Measurements from ENCODE around the gene GBP2.
"Not testable (repeated sequence)": the region's sequence is repeated elsewhere in the genome, so short reads cannot be mapped to it uniquely, and the experiment has no call there.

- not testable (repeated sequence) for TF ChIP-seq TAF1 (IDR thresholded peaks at IDR 0.05; ENCODE audit: borderline replicate concordance, low read depth, low read length); POLR2A (IDR thresholded peaks at IDR 0.05; ENCODE audit: low read depth, low read length)
Measured at GRCh38 chr1:89072466-89073065, 53.3 kb downstream of the GBP2 start.

All from GM12892 (cell line).